AG04450 (cell line): Measurements from ENCODE around the gene PRDM10. TPM values are rescaled to one million over a fixed set of nuclear protein-coding genes. Genes with fewer than 3 reads are reported as not detected.
A peak's percentile ranks its signal among the peaks of the same experiment; 100 is the strongest.

Experiments used
- CTCF ChIA-PET: fragments of 300-600, 350-600 bp; formaldehyde crosslinking; extraction: SDS; loops from one replicate; lab custom pipeline; 2022; ENCODE audit warnings: antibody characterized with exemption, inconsistent platforms; lab: Charles Lee
- POLR2A ChIA-PET: fragments of 350-600 bp; formaldehyde crosslinking; extraction: SDS; loops from one replicate; lab custom pipeline; 2021; ENCODE audit warnings: antibody characterized with exemption, inconsistent platforms; lab: Yijun Ruan, JAX
- DNase-seq: peaks from one replicate; pipeline ENCODE4 v3.0.0-alpha.2; 2011; ENCODE audit warnings: low read depth, low spot score
- H3K27ac ChIP-seq: one replicate; pipeline ENCODE4 v1.5.1; 2012; ENCODE audit warnings: low read depth, low read length, control low read depth
- H3K27me3 ChIP-seq: one replicate; pipeline ENCODE4 v1.6.0; 2012; ENCODE audit warnings: low read length; ENCODE audit not compliant: control insufficient read depth, insufficient read depth
- H3K4me3 ChIP-seq: 2 replicates; pipeline ENCODE4 v1.5.1; 2011; ENCODE audit warnings: mild to moderate bottlenecking, low read depth, low read length, control low read depth
- H3K9me3 ChIP-seq: 2 replicates; pipeline ENCODE4 v1.5.1; 2012; ENCODE audit warnings: low read length; ENCODE audit not compliant: control insufficient read depth, insufficient read depth
- CTCF ChIP-seq: IDR thresholded peaks from 2 replicates; pipeline ENCODE4 v1.5.1; 2011; ENCODE audit warnings: low read depth, low read length, control low read depth, inconsistent platforms
- polyA plus RNA-seq: library from polyadenylated mRNA; depleted of rRNA; stranded (reverse); fragments of >200 nt; gene quantifications from 2 replicates; pipeline ENCODE4 v1.2.3, GENCODE V29; 2011

Gene PRDM10
- polyA plus RNA-seq, 1 experiment = 3.9 TPM

GRCh38 chr11:129866311-129866710, 136.3 kb downstream of the PRDM10 start:
- no peak overlapping the region for H3K27ac ChIP-seq
- ChIA-PET CTCF (interaction anchor here (1.7 kb wide), 1 partner anchor 266 kb away, joined by 3 read pairs; no protein-coding TSS in a partner anchor), POLR2A (no interaction called here)
- no peak for TF ChIP-seq CTCF
- no peak for DNase-seq
- H3K27me3 ChIP-seq = no peaks in the 10 kb centered on the region
- no peaks in the 10 kb centered on the region for H3K9me3 ChIP-seq
- H3K4me3 ChIP-seq = no peak overlapping the region

- H3K27me3 ChIP-seq = no peaks in the 10 kb centered on the region
- ChIA-PET CTCF (interaction anchor here (1.7 kb wide), 1 partner anchor 266 kb away, joined by 3 read pairs; no protein-coding TSS in a partner anchor), POLR2A (no interaction called here)
- no peak overlapping the region for H3K27ac ChIP-seq
- H3K4me3 ChIP-seq = no peak overlapping the region
- no peak for DNase-seq
- H3K9me3 ChIP-seq = no peaks in the 10 kb centered on the region
- no peak for TF ChIP-seq CTCF
Measured at GRCh38 chr11:129865701-129866100, 136.9 kb downstream of the PRDM10 start.

- H3K27me3 ChIP-seq = no peaks in the 10 kb centered on the region
- no peak overlapping the region for H3K27ac ChIP-seq
- DNase-seq = no peak
- ChIA-PET CTCF (no interaction called here), POLR2A (no interaction called here)
- TF ChIP-seq CTCF = no peak
- H3K9me3 ChIP-seq = no peaks in the 10 kb centered on the region
- H3K4me3 ChIP-seq = no peak overlapping the region
Measured at GRCh38 chr11:129864811-129865210, 137.8 kb downstream of the PRDM10 start.

- POLR2A ChIA-PET = interaction anchor here (0.7 to 1.0 kb wide), 4 partner anchors 34 to 1332 kb away, joined by 3 to 5 read pairs (median 3); partner anchors contain the start of gene APLP2
- H3K27ac ChIP-seq = peak overlapping the region; percentile 68
- CTCF ChIA-PET = interaction anchor here (0.6 to 1.1 kb wide), 3 partner anchors 13 to 270 kb away, joined by 3 to 4 read pairs (median 3); no protein-coding TSS in a partner anchor
Measured at GRCh38 chr11:129861702-129862522, 140.7 kb downstream of the PRDM10 start.

More at GRCh38 chr11:129861702-129862522, 140.7 kb downstream of the PRDM10 start:
- Histone ChIP-seq H3K9me3 (no peaks in the 10 kb centered on the region), H3K27me3 (no peaks in the 10 kb centered on the region), H3K4me3 (no peak overlapping the region; the same call in 1 of the 2 replicates)
- DNase-seq = peak; percentile 86
- TF ChIP-seq CTCF = no peak
